Transverse colon (tissue), 4 donors: Measurements from ENCODE around the gene MCFD2. TPM values are rescaled to one million over a fixed set of nuclear protein-coding genes. Genes with fewer than 3 reads are reported as not detected.

ENCODE experiments used
- DNase-seq: peaks from one replicate; pipeline ENCODE4 v3.0.0-alpha.2; 2019
- H3K27ac ChIP-seq, 4 donors: fragments of 200-600 bp; sonication (generic); 2 replicates each; pipeline ENCODE4 v1.5.1; 2016 to 2018; ENCODE audit warnings: inconsistent platforms in 4 of 4
- H3K27me3 ChIP-seq: fragments of 200-600 bp; sonication (generic); 2 replicates; pipeline ENCODE4 v1.5.1; 2017; ENCODE audit warnings: inconsistent platforms
- H3K36me3 ChIP-seq, 4 donors: fragments of 200-600 bp; sonication (generic); 2 replicates each; pipeline ENCODE4 v1.5.1; 2017 to 2019; ENCODE audit warnings: inconsistent platforms in 4 of 4
- H3K4me1 ChIP-seq, 4 donors: fragments of 200-600 bp; sonication (generic); 2 replicates each; pipeline ENCODE4 v1.5.1; 2017 to 2020; ENCODE audit warnings: inconsistent platforms in 4 of 4
- H3K4me3 ChIP-seq, 4 donors: fragments of 200-600 bp; sonication (generic); 1 replicate in 1 of 4; 2 replicates in 3 of 4; pipeline versions ENCODE4 v1.5.1 to v1.6.1; 2017 to 2019; ENCODE audit warnings: inconsistent platforms in 4 of 4
- H3K9me3 ChIP-seq, 2 donors: fragments of 200-600 bp; sonication (generic); 2 replicates each; pipeline ENCODE4 v1.5.1; 2017 to 2019; ENCODE audit warnings: inconsistent platforms in 2 of 2
- EP300 ChIP-seq: sonication (generic); formaldehyde crosslinking; IDR thresholded peaks from one replicate; pipeline ENCODE4 v1.6.1; 2017; ENCODE audit warnings: antibody characterized with exemption, low read depth
- POLR2A ChIP-seq: fragments of 450-650 bp; IDR thresholded peaks from one replicate; pipeline ENCODE4 v1.6.1; 2016; ENCODE audit warnings: antibody characterized with exemption, mild to moderate bottlenecking, moderate library complexity
- POLR2AphosphoS5 ChIP-seq, 3 donors: sonication (generic); formaldehyde crosslinking; IDR thresholded peaks; one replicate each; pipeline ENCODE4 v1.6.1; 2016; ENCODE audit warnings: antibody characterized with exemption in 3 of 3
- WGBS, 2 donors: methylation state at CpG; one replicate each; pipeline ENCODE4 v1.1.5; 2018; ENCODE audit warnings: low coverage in 1 of 2; 5-methylcytosine and 5-hydroxymethylcytosine counted together
- in situ Hi-C, 4 donors: fragments of 200-750 bp; cut with MboI; loops; one replicate each; pipeline versions ENCODE4 v1.15.0 to v1.15.1; 2017; ENCODE audit warnings: low sequenced_read_pairs in 3 of 4, low pct_ligation_motif_present in 1 of 4, low pct_unique_long_range_greater_than_20kb in 1 of 4
- intact Hi-C: fragments of 100-400 bp; cut with DNase I; formaldehyde crosslinking; loops from one replicate; pipeline ENCODE4 v1.15.1; 2023; ENCODE audit warnings: low total_unique reads
- total RNA-seq, 4 donors: library from RNA; depleted of rRNA; stranded (reverse); fragments of >200 nt; gene quantifications; one replicate each; pipeline ENCODE4 v1.1.0, GENCODE V29; 2016
- TF ChIP-seq, protein P1 (sequence below), 5 experiments: fragments of 200-600 bp in 3 of 5; fragments of 450-650 bp in 2 of 5; sonication (generic) in 3 of 5; IDR thresholded peaks; 1 replicate in 2 of 5; 2 replicates in 3 of 5; pipeline ENCODE4 v1.5.1; 2016 to 2017; ENCODE audit warnings: antibody characterized with exemption in 5 of 5, inconsistent platforms in 3 of 5, mild to moderate bottlenecking in 2 of 5, moderate library complexity in 1 of 5

MCFD2 gene
- total RNA-seq, 4 donors from 2014 or later, result 14.5 to 40.1 (median 26.8) TPM

DNA sequence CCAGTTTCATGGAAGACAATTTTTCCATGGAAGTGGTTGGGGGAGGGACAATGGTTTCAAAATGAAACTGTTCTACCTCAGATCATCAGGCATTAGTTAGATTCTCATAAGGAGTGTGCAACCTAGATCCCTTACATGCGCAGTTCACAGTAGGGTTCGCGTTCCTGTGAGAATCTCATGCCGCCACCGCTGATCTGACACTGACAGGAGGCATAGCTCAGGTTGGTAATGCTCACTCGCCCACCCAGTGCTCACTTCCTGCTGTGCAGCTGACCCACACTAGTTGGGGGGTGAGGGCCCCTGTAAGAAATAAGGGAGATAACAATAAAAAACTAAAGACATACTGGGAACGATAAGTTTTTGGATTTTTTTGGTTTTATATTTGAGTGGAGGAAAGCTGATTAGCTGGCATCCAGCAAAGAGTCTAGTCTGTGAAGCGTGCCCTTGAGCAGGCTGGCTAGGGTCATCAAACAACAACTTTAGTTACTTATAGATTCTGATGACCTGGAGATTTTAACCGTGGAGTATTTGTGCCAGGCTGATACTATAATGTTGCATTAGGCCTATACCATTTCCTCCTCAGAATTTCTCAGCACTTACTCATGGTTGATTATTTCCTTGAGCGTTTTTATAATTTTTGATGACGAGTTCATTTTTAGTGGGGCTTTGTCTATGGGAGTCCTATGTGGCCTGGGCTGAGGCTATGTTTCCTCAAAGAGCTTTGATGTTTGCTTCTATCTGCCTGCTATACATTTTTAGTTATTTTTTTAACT lies 6.3 kb upstream of the MCFD2 start:
- in situ Hi-C loops, result no loop called here
- H3K4me3 ChIP-seq, result no peak overlapping the region
- H3K4me1 ChIP-seq, result peaks cover 0 to 14% (median 5%) of the 10 kb centered on the region in 4 donors
- H3K27ac ChIP-seq, result no peak overlapping the region
- no peaks in the 10 kb centered on the region for H3K27me3 ChIP-seq
- 89 to 93% methylated on average over 11 of the region's 11 CpGs for WGBS, 2 donors
- peaks cover 4% of the 10 kb centered on the region in 2 donors for H3K9me3 ChIP-seq
- intact Hi-C loops, result no loop called here
- TF ChIP-seq, protein P1, sequence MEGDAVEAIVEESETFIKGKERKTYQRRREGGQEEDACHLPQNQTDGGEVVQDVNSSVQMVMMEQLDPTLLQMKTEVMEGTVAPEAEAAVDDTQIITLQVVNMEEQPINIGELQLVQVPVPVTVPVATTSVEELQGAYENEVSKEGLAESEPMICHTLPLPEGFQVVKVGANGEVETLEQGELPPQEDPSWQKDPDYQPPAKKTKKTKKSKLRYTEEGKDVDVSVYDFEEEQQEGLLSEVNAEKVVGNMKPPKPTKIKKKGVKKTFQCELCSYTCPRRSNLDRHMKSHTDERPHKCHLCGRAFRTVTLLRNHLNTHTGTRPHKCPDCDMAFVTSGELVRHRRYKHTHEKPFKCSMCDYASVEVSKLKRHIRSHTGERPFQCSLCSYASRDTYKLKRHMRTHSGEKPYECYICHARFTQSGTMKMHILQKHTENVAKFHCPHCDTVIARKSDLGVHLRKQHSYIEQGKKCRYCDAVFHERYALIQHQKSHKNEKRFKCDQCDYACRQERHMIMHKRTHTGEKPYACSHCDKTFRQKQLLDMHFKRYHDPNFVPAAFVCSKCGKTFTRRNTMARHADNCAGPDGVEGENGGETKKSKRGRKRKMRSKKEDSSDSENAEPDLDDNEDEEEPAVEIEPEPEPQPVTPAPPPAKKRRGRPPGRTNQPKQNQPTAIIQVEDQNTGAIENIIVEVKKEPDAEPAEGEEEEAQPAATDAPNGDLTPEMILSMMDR (IDR thresholded peaks at IDR 0.05), result no peak
- no peak for TF ChIP-seq POLR2A
- TF ChIP-seq POLR2AphosphoS5 (IDR thresholded peaks at IDR 0.05), result no peak
- TF ChIP-seq EP300, result no peak
- H3K36me3 ChIP-seq, result no peaks in the 10 kb centered on the region
- DNase-seq, result no peak

- no peak for TF ChIP-seq EP300
- TF ChIP-seq, protein P1 (IDR thresholded peaks at IDR 0.05), result no peak
- TF ChIP-seq POLR2AphosphoS5 (IDR thresholded peaks at IDR 0.05), result no peak
- TF ChIP-seq POLR2A, result no peak
- no peak for DNase-seq
- in situ Hi-C loops (no loop called here), intact Hi-C loops (no loop called here)
- Histone ChIP-seq H3K4me3 (no peak overlapping the region), H3K9me3 (no peaks in the 10 kb centered on the region), H3K27ac (no peak overlapping the region), H3K27me3 (no peaks in the 10 kb centered on the region), H3K36me3 (no peaks in the 10 kb centered on the region), H3K4me1 (peaks cover 7 to 32% (median 28%) of the 10 kb centered on the region in 4 donors)
Measured at GRCh38 chr2:46917628-46918027, 2.0 kb upstream of the MCFD2 start.

GRCh38 chr2:46915811-46916630 lies 415 bp upstream of the MCFD2 start:
- in situ Hi-C loops, result no loop called here
- H3K27ac ChIP-seq, result peak overlapping the region; percentile 89 to 92 (median 91)
- peaks cover 0 to under 1% (median 0%) of the 10 kb centered on the region in 4 donors for H3K36me3 ChIP-seq
- peak; percentile 89 for DNase-seq
- H3K4me1 ChIP-seq, result peaks cover 7 to 32% (median 27%) of the 10 kb centered on the region in 4 donors
- H3K27me3 ChIP-seq, result no peaks in the 10 kb centered on the region
- no peaks in the 10 kb centered on the region for H3K9me3 ChIP-seq
- intact Hi-C loops, result no loop called here
- peak overlapping the region; percentile 59 to 95 (median 92) for H3K4me3 ChIP-seq
- no peak for TF ChIP-seq EP300
- peak; percentile 70 to 87 (median 84) for TF ChIP-seq POLR2AphosphoS5 (IDR thresholded peaks at IDR 0.05)
- TF ChIP-seq POLR2A, result peak; percentile 65
- TF ChIP-seq, protein P1 (IDR thresholded peaks at IDR 0.05), result no peak
- WGBS, 2 donors, result 0 to 2% methylated on average over 8 to 51 of the region's 55 CpGs

DNA sequence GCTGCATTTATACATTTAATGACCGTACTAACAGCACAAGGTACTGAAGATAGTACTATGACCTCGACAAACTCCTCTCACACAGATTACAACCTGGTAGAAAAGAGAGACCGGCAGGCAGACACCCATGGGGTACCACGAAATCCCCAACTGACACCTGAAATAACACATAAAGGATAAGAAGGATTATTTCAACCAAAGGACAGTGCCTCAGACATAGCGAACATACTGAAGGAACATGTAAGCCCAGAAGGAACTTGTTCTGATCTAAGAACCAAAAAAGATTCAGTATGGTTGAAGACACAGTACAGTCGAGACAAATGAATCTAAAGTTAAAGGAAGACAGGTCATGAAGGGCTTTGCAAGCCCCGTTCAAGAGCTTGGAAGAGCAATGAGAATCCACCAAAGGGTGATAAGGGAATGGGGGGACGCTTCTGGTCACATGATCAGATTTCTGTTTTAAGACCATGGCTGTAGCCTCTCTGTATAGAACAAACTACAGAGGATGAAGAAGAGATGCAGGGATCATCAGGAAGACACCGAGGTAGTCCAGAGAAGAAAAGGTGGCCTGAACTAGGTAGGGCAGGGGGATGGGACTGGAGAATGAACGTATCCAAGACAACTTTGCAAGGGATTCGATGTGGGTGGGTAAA lies 902 bp downstream of the MCFD2 start:
- H3K27me3 ChIP-seq, result no peaks in the 10 kb centered on the region
- DNase-seq, result no peak
- H3K4me3 ChIP-seq, result peak overlapping the region; percentile 59 to 95 (median 92)
- in situ Hi-C loops, result no loop called here
- H3K27ac ChIP-seq, result peak overlapping the region; percentile 89 to 92 (median 91)
- WGBS, 2 donors, result 37 to 41% methylated on average over 11 of the region's 11 CpGs
- TF ChIP-seq POLR2A (no peak), POLR2AphosphoS5 (IDR thresholded peaks at IDR 0.05) (no peak), EP300 (no peak)
- TF ChIP-seq, protein P1 (IDR thresholded peaks at IDR 0.05), result no peak
- no peaks in the 10 kb centered on the region for H3K9me3 ChIP-seq
- intact Hi-C loops, result no loop called here
- peaks cover 0 to 7% (median 0%) of the 10 kb centered on the region in 4 donors for H3K36me3 ChIP-seq
- H3K4me1 ChIP-seq, result peaks cover 7 to 40% (median 32%) of the 10 kb centered on the region in 4 donors
